ENCODE measurements around the gene ARHGEF38.
"Not testable (repeated sequence)": the region's sequence is repeated elsewhere in the genome, so short reads cannot be mapped to it uniquely, and the experiment has no call there.

ARHGEF38 gene

GRCh38 chr4:105560421-105560848 is 8.0 kb downstream of the ARHGEF38 start:
- DNase-seq = no peak

- no peak for DNase-seq
These were observed 10.9 kb downstream of the ARHGEF38 start for GRCh38 chr4:105563352-105563751.

GRCh38 chr4:105568584-105568983 is 16.2 kb downstream of the ARHGEF38 start:
- DNase-seq = no peak

- DNase-seq = no peak
These were observed 16.8 kb downstream of the ARHGEF38 start for GRCh38 chr4:105569057-105569865.

DNA sequence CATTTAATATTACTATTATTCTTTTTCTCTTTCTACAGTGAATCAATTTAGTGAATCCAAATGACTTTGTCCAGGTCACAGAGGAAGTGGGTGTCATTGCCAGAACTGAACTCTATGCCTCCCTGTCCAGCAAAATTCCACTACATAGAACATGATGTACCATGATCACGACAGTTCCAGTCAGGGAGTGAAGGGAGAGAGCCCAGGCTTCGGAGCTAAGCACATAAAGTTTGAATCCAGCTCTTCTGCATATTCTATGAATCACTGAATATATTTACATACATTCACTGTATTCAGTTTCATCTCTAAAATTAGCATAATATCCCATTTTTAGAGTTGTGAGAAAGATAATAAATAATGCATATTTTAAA is 17.4 kb downstream of the ARHGEF38 start:
- DNase-seq = no peak

- no peak for DNase-seq
These were observed 19.9 kb downstream of the ARHGEF38 start for GRCh38 chr4:105572296-105572695.

- no peak for DNase-seq
These were observed 34.4 kb downstream of the ARHGEF38 start for GRCh38 chr4:105586638-105587328.

DNA sequence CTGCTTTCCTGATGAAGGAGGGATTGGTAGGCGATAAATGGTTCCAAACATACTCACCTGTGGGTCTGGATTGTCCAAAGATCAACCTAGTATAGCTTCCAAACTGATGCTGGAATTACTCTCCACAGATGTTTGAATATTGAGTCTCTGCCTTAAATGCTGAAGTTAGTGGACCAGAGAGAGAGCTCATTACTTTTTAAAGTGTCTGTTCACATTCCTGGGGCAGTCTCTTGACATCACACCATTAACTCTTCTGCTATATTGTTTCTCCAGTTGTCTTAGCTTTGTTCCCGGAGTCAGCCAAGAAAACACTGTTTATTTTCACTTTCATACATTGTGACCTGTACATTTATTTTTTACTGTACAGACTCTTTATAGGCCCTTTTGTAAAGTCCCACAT is 35.4 kb downstream of the ARHGEF38 start:
- no peak for DNase-seq

GRCh38 chr4:105588252-105588651 is 35.8 kb downstream of the ARHGEF38 start:
- no peak for DNase-seq

- no peak for DNase-seq
These were observed 39.2 kb downstream of the ARHGEF38 start for GRCh38 chr4:105591573-105591972.

DNA sequence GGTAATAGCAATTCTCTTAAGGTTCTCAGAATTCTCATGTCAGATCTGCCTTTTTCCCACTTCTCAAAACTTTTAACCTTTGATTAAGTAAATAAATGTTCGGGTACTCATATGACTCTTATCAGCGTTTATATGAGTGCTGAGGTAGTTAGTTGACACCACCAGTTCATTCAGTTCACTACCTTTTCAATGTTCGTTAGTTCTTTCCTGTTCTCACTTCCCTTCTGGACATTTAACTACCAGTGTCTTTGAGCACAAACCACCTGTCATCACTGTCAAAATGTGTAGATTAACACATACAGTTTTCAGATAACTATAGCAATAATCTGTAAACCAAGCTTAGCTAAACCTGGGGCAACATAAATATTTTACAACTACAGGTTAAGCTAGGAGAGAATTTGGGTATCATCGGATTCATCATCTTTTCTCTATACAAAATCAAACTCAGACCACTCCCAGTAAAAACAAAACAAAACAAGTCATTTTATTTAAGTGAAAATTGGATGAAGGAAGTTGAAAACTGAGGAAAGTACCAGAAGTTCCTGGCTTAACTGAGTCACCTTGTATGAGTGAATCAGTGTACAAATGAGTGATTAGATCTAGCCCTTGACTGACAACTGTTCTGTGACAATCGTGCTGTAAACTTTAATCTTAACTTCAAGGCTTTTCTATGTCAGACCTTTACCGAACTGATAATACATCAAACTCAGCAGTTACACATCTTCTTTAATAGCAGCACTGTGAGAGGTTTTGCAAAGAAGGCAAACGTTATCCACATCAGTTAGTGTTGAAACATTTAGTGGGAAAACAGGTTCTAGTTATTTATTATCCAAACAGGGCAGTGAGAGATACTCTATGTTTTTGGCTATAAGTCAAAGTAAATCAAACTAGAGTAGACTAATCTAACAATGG is 41.9 kb downstream of the ARHGEF38 start:
- DNase-seq = no peak

DNA sequence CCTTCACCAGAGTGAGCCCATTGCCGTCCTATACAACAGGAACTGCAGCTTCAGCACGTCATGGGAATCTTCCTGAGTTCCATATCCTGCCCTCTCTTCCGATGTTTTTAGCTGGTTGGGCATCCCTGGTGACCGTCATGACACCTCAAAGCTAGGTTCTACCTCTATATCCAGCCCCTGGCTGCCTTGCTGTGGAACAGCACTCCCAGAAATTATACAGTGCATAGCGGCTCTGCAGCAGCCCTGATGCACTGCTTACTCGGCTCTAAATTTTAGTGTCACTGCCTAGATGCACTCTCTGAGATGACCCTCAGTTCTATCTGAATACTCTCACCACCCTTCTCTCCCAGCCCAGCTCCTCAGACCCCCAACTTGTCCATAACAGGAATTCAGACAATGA is 44.3 kb downstream of the ARHGEF38 start:
- no peak for DNase-seq

- no peak for DNase-seq
These were observed 45.6 kb downstream of the ARHGEF38 start for GRCh38 chr4:105598052-105598451.

- DNase-seq = no peak
These were observed 46.4 kb downstream of the ARHGEF38 start for GRCh38 chr4:105598787-105599186.

- DNase-seq = no peak
These were observed 47.1 kb downstream of the ARHGEF38 start for GRCh38 chr4:105599482-105599881.

GRCh38 chr4:105599932-105600655 is 47.7 kb downstream of the ARHGEF38 start:
- no peak for DNase-seq

DNA sequence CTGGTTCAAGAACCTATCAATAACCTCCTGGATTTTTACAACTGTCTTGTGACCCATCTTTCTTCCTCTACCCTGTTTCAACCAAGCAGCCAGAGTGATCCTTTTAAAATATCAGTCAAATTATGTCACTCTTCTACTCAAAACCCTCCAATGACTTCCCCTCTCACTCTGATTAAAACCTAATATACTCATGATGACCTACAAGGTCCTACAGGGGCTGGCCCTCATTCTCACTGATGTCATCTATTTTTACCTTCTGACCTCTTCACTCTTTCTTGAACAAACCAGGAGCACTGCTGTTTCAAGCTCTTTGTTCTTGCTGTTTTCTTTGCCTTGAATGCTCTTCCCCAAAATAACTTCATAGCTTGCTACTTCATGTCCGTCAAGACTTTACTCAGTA is 48.5 kb downstream of the ARHGEF38 start:
- no peak for DNase-seq

DNA sequence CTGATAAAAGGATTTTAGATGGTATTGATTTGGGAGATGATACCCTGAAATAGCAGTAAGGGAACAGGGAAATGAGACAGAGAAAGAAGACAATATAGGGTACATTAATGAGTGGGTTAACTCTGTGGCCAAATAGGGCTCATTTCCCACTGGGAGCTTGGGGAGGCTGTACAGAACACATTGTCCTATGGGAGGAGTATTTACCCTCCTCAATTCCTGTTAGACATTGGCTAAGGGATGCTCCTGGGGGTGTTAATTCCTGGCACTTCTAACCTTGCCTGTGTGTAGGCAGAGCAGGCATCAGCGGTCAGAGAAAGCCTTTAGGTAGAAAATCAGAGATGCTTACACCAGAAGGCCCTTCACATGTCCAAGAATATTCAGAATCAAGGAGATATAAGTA is 49.0 kb downstream of the ARHGEF38 start:
- DNase-seq = no peak

GRCh38 chr4:105603158-105603557 is 50.7 kb downstream of the ARHGEF38 start:
- no peak for DNase-seq

GRCh38 chr4:105605493-105605892 is 53.1 kb downstream of the ARHGEF38 start:
- DNase-seq = no peak

- no peak for DNase-seq
These were observed 55.5 kb downstream of the ARHGEF38 start for GRCh38 chr4:105607876-105608275.

- DNase-seq = not testable (repeated sequence)
These were observed 57.4 kb downstream of the ARHGEF38 start for GRCh38 chr4:105609819-105610218.

GRCh38 chr4:105613306-105613705 is 60.9 kb downstream of the ARHGEF38 start:
- no peak for DNase-seq
